Measurements from ENCODE around the gene CARD10. TPM values are rescaled to one million over a fixed set of nuclear protein-coding genes. Genes with fewer than 3 reads are reported as not detected.
A peak's percentile ranks its signal among the peaks of the same experiment; 100 is the strongest.

Gene CARD10
- total RNA-seq, 1 experiment from 2014 or later: 17.7 TPM

DNA sequence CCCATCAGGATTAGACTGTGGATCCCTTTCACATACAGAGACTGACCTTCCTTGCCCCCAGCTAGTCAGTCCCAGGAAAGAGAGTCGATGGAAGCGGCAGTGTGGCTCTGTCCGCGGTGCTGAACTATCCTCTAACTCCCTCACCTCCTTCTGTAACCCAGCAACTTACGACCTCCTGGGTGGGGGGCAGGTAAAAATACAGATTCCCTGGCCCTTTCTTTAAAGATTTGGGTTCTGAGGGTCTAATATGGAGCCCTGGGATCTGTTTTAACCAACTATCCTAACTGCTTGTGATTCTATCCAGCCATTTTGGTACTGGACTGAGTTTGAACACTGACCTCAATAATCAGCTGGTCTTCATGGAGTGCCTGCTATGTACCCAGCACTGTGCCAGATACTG lies 56.2 kb downstream of the CARD10 start:
- no peak overlapping the region for H3K14ac ChIP-seq (ENCODE audit: insufficient read depth, low read length)
- H3K27me3 Mint-ChIP-seq (ENCODE audit: low read depth): peaks cover 20% of the 10 kb centered on the region

More for the DNA sequence above, 56.2 kb downstream of the CARD10 start:
- Histone ChIP-seq H4K8ac (replicated peaks; ENCODE audit: insufficient read length, low read depth, low read length) (no peak overlapping the region), H3K4ac (ENCODE audit: low read depth, low read length) (no peak overlapping the region), H3T11ph (ENCODE audit: low read length) (no peak overlapping the region), H3K9ac (ENCODE audit: extremely low read depth, insufficient read length, low read length) (no peak overlapping the region), H3K79me1 (ENCODE audit: insufficient read depth, low read depth, low read length, poor library complexity, severe bottlenecking) (no peaks in the 10 kb centered on the region), H4K91ac (ENCODE audit: insufficient read length, low read depth, low read length) (no peak overlapping the region), H2BK120ac (ENCODE audit: low read depth, low read length, poor library complexity, severe bottlenecking) (no peak overlapping the region), H3K23ac (ENCODE audit: insufficient read length, low read depth, low read length) (no peak overlapping the region), H3K4me2 (ENCODE audit: insufficient read depth, insufficient read length, low read length) (no peak overlapping the region), H3K4me1 (ENCODE audit: insufficient read depth, low read length) (no peaks in the 10 kb centered on the region; the same call in 1 of the 2 replicates), H3K79me2 (ENCODE audit: insufficient read depth, low read length) (no peaks in the 10 kb centered on the region), H3K23me2 (ENCODE audit: insufficient read length, low read depth, low read length, poor library complexity, severe bottlenecking) (no peaks in the 10 kb centered on the region), H2BK5ac (ENCODE audit: insufficient read length, low read length) (no peak overlapping the region), H2BK20ac (ENCODE audit: low read depth, low read length, poor library complexity, severe bottlenecking) (no peak overlapping the region), H2BK15ac (ENCODE audit: low read depth, low read length) (no peak overlapping the region), H2AFZ (ENCODE audit: low read length) (no peak overlapping the region), H3K56ac (ENCODE audit: insufficient read length, low read depth, low read length) (no peak overlapping the region), H3K27ac (ENCODE audit: insufficient read length, low read depth, low read length) (no peak overlapping the region), H2BK12ac (ENCODE audit: insufficient read length, low read depth, low read length) (no peak overlapping the region), H3K27me3 (ENCODE audit: insufficient read depth, low read length) (no peaks in the 10 kb centered on the region), H3K9me3 (ENCODE audit: control insufficient read depth, low read depth, low read length) (no peaks in the 10 kb centered on the region), H4K20me1 (ENCODE audit: control insufficient read depth, insufficient read depth, insufficient read length) (no peaks in the 10 kb centered on the region), H4K5ac (ENCODE audit: insufficient read length, low read depth, low read length) (no peak overlapping the region), H2AK5ac (ENCODE audit: insufficient read length, low read length) (no peak overlapping the region), H3K18ac (ENCODE audit: insufficient read length, low read depth, low read length) (no peak overlapping the region)
- Mint-ChIP-seq H3K27ac (no peak overlapping the region), H3K9me3 (no peaks in the 10 kb centered on the region), H3K4me1 (peaks cover 0 to 27% of the 10 kb centered on the region in 2 experiments; a peak in 2 of 4 replicates), H3K36me3 (ENCODE audit: insufficient read depth in 1 of 3, low read depth in 3 of 3) (no peaks in the 10 kb centered on the region), H3K4me3 (no peak overlapping the region)
- DNase-seq: peak; percentile 72
- no peak for TF ChIP-seq CTCF (conservative IDR thresholded peaks at IDR 0.05)
- WGBS (ENCODE audit: extremely low coverage, insufficient read length, low lambda C conversion rate): no CpG with 5 or more reads among the region's 5 CpGs
